ENCODE data around the gene TRIM38.
"Not testable (repeated sequence)": the region's sequence is repeated elsewhere in the genome, so short reads cannot be mapped to it uniquely, and the experiment has no call there.

The TRIM38 gene, protein sequence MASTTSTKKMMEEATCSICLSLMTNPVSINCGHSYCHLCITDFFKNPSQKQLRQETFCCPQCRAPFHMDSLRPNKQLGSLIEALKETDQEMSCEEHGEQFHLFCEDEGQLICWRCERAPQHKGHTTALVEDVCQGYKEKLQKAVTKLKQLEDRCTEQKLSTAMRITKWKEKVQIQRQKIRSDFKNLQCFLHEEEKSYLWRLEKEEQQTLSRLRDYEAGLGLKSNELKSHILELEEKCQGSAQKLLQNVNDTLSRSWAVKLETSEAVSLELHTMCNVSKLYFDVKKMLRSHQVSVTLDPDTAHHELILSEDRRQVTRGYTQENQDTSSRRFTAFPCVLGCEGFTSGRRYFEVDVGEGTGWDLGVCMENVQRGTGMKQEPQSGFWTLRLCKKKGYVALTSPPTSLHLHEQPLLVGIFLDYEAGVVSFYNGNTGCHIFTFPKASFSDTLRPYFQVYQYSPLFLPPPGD

GRCh38 chr6:25962149-25963127 lies at the start of gene TRIM38:
TSS of gene TRIM38 (plus strand) at chr6:25962802. CDS start at chr6:25966523, 3,721 bp downstream.
- peak within 1 kb of the TSS; percentile 88 for H3K4me3 ChIP-seq (ENCODE audit: low read length)
- TF ChIP-seq ZNF274 (IDR thresholded peaks at IDR 0.05; ENCODE audit: low read depth, low read length), result no peak

DNA sequence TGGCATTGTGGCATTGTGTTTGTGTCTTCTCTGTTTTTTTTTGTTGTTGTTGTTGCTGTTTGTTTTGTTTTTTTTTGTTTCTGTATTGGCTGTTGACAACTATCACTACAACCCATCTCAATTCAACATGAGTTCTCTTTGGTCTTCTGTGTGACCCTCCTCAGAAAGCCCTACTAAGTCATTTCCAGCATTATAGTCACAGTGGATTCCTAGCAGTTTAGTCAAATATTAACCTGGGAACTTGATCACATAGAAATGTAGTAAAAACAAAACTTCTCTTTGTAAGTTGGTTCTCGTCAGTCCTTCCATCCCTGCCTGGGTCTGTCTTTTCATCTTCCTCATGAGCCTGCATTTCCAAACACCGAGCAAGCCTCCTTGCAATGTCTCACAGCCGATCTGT lies 48.9 kb upstream of the TRIM38 start:
- no peak overlapping the region for H3K4me3 ChIP-seq (ENCODE audit: low read length)
- TF ChIP-seq ZNF274 (IDR thresholded peaks at IDR 0.05; ENCODE audit: low read depth, low read length), result no peak

DNA sequence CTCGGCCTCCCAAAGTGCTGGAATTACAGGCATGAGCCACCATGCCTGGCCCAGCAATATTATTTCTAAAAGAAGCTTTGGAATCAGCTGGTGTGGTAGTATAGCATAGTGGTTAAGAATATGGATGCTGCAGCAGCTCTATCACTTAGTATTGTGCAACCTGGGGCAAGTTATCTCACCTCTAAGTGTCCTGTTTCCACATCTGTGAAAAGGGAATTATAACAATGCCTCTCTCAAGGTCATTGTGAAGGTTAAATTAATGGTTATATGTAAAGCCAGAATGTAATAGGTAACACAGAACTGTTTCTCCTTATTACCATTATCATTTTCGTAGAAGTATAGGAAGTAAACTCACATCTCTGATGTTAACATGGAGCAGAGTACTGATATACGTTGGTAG lies 46.3 kb upstream of the TRIM38 start:
- no peak for TF ChIP-seq ZNF274 (IDR thresholded peaks at IDR 0.05; ENCODE audit: low read depth, low read length)
- no peak overlapping the region for H3K4me3 ChIP-seq (ENCODE audit: low read length)

DNA sequence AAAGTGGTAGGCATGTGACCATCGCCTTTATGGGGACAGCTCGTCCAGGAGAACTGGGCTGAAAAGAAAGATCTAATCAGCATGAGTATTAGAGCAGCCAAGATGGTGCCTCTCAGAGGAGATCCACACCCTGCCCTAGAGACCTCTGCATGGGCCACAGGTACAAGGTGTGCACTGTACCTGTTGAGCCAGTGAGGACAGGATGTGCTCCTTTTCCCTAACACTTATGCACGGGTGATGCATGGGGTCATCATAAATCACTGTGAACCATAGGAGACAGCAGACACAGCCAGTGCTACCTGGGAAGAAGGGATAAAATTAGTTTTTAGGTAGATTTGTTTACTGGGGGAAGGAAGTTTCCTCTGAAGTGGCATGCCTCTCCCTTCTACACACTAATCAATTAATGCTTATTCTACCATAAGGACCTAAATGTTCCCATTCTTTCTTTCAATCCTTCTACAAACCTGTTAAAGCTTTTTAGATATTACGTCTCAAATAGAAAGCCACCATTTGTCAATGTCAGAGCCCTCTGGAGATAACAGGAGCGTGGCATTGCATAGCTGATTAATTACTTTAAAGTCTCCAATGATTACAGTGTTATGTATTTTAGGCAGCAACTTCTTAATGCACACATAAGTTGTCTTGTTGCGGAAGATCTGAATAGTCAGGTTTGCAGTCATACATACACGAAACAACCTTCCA lies 45.7 kb upstream of the TRIM38 start:
- no peak overlapping the region for H3K4me3 ChIP-seq (ENCODE audit: low read length)
- no peak for TF ChIP-seq ZNF274 (IDR thresholded peaks at IDR 0.05; ENCODE audit: low read depth, low read length)

DNA sequence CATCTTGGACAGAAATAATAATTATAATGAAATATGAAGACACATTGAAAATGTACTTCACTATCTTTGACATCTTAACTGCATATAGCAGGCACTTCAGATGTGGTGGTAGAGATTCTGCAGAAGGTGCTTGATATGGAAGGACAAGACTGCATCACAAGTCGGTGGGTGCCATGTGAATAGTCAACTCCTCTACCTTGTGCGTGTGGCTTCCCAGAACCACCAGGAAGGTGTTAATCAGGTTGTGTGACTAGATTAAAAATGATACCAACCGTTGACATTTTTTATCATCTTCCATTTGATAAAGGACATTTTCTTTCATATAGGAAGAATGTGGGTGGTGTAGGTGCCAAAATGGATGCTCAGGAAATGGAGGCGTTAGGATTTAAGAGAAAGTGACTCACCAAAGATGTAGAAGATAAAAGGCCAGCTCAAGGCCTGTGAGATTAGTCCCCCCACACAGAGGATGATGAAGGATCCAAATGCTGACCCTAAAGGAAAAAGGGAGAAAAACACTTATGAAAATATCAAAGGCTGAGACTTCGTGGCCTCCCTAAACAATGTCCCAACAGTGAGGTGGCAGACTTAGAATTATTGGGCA lies 44.4 kb upstream of the TRIM38 start:
- no peak overlapping the region for H3K4me3 ChIP-seq (ENCODE audit: low read length)
- no peak for TF ChIP-seq ZNF274 (IDR thresholded peaks at IDR 0.05; ENCODE audit: low read depth, low read length)

- no peak for TF ChIP-seq ZNF274 (IDR thresholded peaks at IDR 0.05; ENCODE audit: low read depth, low read length)
- no peak overlapping the region for H3K4me3 ChIP-seq (ENCODE audit: low read length)
Measured at GRCh38 chr6:25919657-25920056, 42.9 kb upstream of the TRIM38 start.

- TF ChIP-seq ZNF274 (IDR thresholded peaks at IDR 0.05; ENCODE audit: low read depth, low read length), result no peak
- no peak overlapping the region for H3K4me3 ChIP-seq (ENCODE audit: low read length)
Measured at GRCh38 chr6:25921525-25922203, 40.9 kb upstream of the TRIM38 start.

GRCh38 chr6:25922301-25922700 lies 40.3 kb upstream of the TRIM38 start:
- no peak for TF ChIP-seq ZNF274 (IDR thresholded peaks at IDR 0.05; ENCODE audit: low read depth, low read length)
- no peak overlapping the region for H3K4me3 ChIP-seq (ENCODE audit: low read length)

GRCh38 chr6:25925876-25926275 lies 36.7 kb upstream of the TRIM38 start:
- no peak overlapping the region for H3K4me3 ChIP-seq (ENCODE audit: low read length)
- TF ChIP-seq ZNF274 (IDR thresholded peaks at IDR 0.05; ENCODE audit: low read depth, low read length), result no peak

DNA sequence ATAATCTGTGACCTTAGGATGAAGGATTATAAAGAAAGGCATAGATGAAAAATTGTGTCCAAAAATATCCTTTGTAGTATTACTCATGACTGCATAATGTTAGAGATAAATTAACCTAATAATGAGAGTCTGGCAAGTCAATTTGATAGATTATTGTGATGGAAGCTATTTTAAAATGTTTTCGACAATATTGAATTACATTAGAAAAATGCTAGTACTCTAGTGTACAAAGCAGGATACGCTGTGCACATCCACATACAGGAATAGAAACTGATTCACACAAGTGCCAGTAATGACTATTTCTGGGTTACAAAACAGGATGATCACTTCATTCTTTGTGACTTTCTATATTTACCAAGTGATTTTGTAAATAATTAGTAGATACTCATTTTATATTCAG lies 35.4 kb upstream of the TRIM38 start:
- H3K4me3 ChIP-seq (ENCODE audit: low read length), result no peak overlapping the region
- no peak for TF ChIP-seq ZNF274 (IDR thresholded peaks at IDR 0.05; ENCODE audit: low read depth, low read length)

DNA sequence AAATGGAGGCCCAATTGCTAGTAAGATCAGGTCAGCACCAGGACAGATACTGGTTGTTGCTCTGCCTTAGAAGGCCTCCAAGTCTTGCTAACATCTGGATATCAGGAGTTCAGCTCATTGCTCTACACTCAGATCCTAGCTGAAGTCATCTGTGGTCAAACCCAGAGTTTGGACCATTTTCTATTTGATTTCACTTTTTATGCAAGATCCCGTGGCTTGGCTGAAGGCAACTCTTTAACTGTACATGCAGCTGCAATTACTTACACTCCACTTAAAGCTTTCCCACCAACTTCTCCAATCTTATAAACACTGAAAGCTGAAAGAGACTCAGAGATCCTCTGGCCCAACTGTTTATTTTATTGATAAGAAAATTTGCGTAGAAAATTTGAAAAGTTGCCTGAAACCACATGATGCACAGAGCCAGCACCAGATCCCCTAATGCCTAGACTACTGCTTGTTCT lies 34.8 kb upstream of the TRIM38 start:
- TF ChIP-seq ZNF274 (IDR thresholded peaks at IDR 0.05; ENCODE audit: low read depth, low read length), result no peak
- no peak overlapping the region for H3K4me3 ChIP-seq (ENCODE audit: low read length)

DNA sequence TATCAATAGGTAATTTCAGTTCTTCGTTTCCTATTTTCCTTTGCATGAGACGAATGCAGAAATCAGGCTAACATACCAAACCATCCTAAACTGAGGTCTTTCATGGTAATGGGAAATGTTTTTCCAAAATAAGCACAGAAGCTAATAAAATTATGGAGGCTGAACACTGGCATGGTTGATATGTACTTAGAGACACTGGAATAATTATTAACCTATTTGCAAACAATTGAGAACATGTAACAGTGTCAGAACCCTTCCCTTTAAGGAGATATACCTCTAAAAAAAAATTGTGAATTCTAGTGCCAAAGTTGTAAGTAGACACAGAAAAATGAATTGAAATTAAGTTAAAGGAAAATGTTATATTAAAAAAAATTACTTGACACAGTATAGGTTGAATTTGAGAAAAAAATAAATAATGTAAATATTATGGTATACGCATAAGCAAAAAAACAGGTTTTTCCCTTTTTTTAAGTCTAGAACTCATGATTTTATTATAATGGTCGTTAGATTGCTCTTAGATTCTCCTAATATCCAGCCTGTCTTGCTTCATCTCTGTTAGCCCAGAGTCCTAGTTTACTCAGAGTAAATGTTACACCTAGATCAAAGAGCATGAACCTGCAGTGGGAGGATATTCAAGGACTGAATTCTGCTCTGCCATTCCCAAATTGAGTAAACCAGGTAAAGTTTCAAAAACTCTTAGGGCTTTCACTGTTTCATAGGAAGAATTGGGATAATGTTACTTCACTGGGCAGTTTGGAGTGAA lies 33.9 kb upstream of the TRIM38 start:
- no peak overlapping the region for H3K4me3 ChIP-seq (ENCODE audit: low read length)
- no peak for TF ChIP-seq ZNF274 (IDR thresholded peaks at IDR 0.05; ENCODE audit: low read depth, low read length)

DNA sequence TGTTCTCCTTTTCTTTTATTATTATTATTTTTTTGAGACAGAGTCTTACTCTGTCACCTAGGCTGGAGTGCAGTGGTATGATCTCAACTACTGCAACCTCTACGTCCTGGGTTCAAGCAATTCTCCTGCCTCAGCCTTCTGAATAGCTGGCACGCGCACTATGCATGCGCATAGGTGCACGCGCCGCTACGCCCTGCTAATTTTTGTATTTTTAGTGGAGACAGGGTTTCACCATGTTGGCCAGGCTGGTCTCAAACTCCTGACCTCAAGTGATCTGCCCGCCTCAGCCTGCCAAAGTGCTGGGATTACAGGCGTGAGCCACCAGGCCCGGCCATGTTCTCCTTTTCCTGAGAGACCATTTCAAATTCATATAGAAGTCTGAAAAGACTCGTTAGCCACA lies 32.8 kb upstream of the TRIM38 start:
- not testable (repeated sequence) for H3K4me3 ChIP-seq (ENCODE audit: low read length)

Measured in GM08714 (cell line).